Measurements from ENCODE around the gene ZNF76.
"Not testable (repeated sequence)": the region's sequence is repeated elsewhere in the genome, so short reads cannot be mapped to it uniquely, and the experiment has no call there.

Gene ZNF76

DNA sequence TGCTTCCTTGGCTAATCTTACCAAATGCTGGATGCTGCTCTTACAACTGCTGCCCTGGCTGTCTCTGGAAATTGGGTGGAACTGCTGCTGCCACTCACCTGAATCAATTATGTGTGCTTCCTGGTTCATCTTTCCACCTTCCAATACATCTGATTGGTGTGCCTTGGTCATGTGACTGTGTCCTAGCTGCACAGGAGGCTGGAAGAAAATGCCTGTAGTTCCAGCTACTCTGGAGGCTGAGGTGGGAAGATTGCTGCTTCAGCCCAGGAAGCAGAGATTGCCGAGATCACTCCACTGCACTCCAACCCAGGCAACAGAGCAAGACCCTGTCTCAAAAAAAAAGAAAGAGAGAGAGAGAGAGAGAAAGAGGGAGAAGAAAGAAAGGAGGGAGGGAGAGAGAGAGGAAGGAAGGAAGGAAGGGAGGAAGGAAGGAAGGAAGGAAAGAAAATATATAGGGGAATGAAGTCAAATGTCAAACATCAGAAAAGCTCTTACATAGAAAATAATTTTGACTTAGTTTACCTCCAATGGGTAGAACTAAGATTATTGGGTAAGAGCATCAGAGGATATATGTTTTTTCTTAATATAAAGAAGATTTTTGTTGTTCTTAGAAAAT, 68.7 kb downstream of the ZNF76 start:
- DNase-seq (ENCODE audit: low read depth, low spot score) = no peak
- TF ChIP-seq, protein P1, sequence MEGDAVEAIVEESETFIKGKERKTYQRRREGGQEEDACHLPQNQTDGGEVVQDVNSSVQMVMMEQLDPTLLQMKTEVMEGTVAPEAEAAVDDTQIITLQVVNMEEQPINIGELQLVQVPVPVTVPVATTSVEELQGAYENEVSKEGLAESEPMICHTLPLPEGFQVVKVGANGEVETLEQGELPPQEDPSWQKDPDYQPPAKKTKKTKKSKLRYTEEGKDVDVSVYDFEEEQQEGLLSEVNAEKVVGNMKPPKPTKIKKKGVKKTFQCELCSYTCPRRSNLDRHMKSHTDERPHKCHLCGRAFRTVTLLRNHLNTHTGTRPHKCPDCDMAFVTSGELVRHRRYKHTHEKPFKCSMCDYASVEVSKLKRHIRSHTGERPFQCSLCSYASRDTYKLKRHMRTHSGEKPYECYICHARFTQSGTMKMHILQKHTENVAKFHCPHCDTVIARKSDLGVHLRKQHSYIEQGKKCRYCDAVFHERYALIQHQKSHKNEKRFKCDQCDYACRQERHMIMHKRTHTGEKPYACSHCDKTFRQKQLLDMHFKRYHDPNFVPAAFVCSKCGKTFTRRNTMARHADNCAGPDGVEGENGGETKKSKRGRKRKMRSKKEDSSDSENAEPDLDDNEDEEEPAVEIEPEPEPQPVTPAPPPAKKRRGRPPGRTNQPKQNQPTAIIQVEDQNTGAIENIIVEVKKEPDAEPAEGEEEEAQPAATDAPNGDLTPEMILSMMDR (IDR thresholded peaks at IDR 0.05; ENCODE audit: insufficient read depth, low read length, missing control alignments) = no peak
- ChIA-PET POLR2A (no interaction called here), CTCF (interaction anchor here (0.7 to 7.1 kb wide), 21 partner anchors 8 to 340 kb away, joined by 3 to 93 read pairs (median 5); partner anchors contain the start of genes DEF6, FANCE, PPARD and RPL10A)
- H3K4me3 ChIP-seq (ENCODE audit: low read depth, low read length) = no peak overlapping the region

DNA sequence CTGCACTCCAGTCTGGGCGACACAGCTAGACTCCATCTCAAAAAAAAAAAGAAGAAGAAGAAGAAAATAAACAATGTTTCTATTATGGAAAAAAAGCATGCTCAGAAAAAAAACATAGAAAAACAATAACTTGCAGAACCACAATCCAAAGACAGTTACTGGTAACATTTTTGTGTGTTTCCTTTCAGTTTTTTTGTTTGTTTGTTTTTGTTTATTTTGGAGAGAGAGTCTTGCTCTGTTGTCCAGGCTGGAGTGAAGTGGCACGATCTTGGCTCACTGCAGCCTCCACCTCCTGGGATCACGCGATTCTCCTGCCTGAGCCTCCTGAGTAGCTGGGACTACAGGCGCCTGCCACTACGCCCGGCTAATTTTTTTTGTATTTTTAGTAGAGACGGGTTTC, 69.4 kb downstream of the ZNF76 start:
- CTCF ChIA-PET = interaction anchor here (0.9 to 7.1 kb wide), 14 partner anchors 11 to 139 kb away, joined by 3 to 93 read pairs (median 4); partner anchors contain the start of genes DEF6, FANCE, PPARD and RPL10A
- DNase-seq (ENCODE audit: low read depth, low spot score); H3K4me3 ChIP-seq (ENCODE audit: low read depth, low read length); POLR2A ChIA-PET: not testable (repeated sequence)

DNA sequence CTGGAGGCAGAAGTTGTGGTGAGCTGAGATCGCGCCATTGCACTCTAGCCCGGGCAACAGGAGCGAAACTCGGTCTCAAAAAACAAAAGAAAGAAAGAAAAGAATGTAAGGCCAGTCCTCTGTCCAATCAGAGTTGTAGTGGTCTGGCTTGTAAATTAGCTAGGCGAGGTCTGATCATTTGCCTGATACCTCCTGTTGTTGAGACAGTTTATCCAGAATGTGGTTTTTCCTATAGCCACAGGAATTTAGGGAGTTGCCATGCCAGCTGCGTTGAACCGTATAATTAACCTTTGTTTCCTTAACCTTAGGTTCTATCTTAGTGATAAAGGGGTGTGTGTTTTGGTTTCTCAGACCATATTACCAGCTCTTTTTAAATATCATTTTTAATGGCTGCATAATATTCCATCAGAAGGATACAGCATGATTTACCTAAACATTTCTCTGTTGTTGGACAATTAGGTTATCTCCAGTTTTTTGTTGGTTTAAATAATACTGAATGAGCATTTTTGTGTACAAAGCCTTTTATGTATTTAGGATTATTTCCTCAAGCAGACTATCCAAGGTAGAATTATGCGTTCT, 71.1 kb downstream of the ZNF76 start:
- ChIA-PET CTCF (interaction anchor here (1.0 to 7.1 kb wide), 8 partner anchors 11 to 119 kb away, joined by 3 to 93 read pairs (median 6); partner anchors contain the start of genes DEF6, FANCE and PPARD), POLR2A (no interaction called here)
- DNase-seq (ENCODE audit: low read depth, low spot score) = no peak
- no peak overlapping the region for H3K4me3 ChIP-seq (ENCODE audit: low read depth, low read length)
- TF ChIP-seq, protein P1 (IDR thresholded peaks at IDR 0.05; ENCODE audit: insufficient read depth, low read length, missing control alignments) = no peak

DNA sequence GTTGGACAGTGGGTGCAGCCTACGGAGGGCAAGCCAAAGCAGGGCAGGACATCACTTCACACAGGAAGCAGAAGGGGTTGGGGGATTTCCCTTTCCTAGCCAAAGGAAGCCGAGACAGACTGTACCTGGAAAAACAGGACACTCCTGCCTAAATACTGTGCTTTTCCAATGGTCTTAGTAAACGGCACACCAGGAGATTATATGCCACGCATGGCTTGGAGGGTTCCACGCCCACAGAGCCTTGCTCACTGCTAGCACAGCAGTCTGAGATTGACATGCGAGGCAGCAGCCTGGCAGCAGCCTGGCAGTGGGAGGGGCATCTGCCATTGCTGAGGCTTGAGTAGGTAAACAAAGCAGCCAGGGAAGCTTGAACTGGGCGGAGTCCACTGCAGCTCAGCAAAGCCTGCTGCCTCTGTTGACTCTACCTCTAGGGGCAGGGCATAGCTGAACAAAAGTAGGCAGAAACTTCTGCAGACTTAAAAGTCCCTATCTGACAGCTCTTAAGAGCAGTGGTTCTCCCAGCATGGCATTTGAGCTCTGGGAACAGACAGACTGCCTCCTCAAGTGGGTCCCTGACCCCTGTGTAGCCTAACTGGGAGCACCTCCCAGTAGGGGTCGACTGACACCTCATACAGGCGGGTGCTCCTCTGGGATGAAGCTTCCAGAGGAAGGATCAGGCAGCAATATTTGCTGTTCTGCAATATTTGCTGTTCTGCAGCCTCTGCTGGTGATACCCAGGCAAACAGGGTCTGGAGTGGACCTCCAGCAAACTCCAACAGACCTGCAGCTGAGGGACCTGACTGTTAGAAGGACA, 72.7 kb downstream of the ZNF76 start:
- DNase-seq (ENCODE audit: low read depth, low spot score); H3K4me3 ChIP-seq (ENCODE audit: low read depth, low read length); POLR2A ChIA-PET: not testable (repeated sequence)
- CTCF ChIA-PET = interaction anchor here (0.9 to 1.5 kb wide), 3 partner anchors 12 to 97 kb away, joined by 3 to 4 read pairs (median 3); no protein-coding TSS in a partner anchor

DNA sequence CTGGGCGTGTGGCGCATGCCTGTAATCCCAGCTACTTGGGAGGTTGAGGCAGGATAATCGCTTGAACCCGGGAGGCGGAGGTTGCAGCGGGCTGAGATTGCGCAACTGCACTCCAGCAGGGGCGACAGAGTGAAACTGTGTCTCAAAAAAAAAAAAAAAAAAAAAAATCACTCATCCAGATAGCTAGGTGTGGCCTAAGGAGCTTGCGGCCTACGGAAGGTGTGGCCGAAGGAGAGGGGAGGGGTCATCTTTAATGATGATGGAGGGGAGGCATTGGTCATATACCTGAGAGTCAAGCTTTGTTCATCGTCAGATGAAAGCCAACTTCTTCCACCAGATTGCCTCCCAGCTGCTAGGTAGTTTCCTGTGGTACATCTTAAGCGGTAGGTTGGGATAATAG, 82.0 kb downstream of the ZNF76 start:
- POLR2A ChIA-PET = interaction anchor here (1.2 to 1.8 kb wide), 3 partner anchors 23 to 127 kb away, joined by 4 to 7 read pairs (median 6); partner anchors contain the start of gene RPL10A
- CTCF ChIA-PET = interaction anchor here (0.6 to 10.1 kb wide), 35 partner anchors 11 to 834 kb away, joined by 3 to 430 read pairs (median 6); partner anchors contain the start of genes FANCE and RPL10A
- TF ChIP-seq, protein P1 (IDR thresholded peaks at IDR 0.05; ENCODE audit: insufficient read depth, low read length, missing control alignments) = no peak
- no peak overlapping the region for H3K4me3 ChIP-seq (ENCODE audit: low read depth, low read length)
- DNase-seq (ENCODE audit: low read depth, low spot score) = no peak

DNA sequence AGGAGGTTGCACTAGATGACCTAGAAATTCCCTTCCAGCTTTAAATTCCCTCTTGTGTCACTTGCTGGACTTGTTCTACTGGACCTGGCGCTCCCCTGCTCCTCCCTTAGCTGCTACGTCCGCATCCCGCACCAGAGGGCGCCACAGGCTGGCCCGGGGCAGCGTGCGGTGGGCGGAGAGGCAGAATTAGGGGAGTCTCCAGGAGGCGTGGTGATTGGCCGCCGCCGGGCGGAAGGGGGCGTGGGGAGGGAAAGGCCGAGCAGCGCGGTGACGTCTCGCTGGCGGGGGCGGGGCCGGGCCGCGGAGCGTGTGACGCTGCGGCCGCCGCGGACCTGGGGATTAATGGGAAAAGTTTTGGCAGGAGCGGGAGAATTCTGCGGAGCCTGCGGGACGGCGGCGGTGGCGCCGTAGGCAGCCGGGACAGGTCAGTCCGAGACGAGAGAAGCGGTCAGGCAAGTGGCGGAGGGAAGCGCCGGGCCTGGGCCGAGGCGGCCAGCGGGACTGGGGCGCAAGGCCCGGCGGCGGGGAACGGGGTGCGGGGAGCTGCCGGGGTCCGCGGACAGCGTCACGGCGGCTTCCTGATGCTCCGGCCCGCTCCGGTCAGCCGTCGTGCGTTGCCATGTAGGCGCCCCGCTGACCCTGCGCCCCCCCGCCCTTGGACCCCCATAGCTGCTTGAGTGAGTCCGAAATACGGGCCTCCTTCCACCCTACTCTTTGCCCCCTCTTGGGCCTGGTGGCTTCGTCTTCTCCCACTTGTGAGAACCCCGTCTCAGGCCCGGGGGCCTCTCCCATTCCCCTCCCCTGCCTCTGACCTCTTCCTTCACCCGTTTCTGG, 82.9 kb downstream of the ZNF76 start, which contains the start of gene PPARD:
Gene PPARD (plus strand): TSS at position 301 of the 834 bp plus-strand sequence. CDS start 68,530 bp downstream, outside the sequence.
- peak within 1 kb of the TSS; percentile 84 for H3K4me3 ChIP-seq (ENCODE audit: low read depth, low read length)
- TF ChIP-seq, protein P1 (IDR thresholded peaks at IDR 0.05; ENCODE audit: insufficient read depth, low read length, missing control alignments) = peak; percentile 100
- CTCF ChIA-PET = interaction anchor here (0.6 to 10.1 kb wide), 35 partner anchors 10 to 834 kb away, joined by 3 to 430 read pairs (median 6); partner anchors contain the start of genes FANCE and RPL10A
- POLR2A ChIA-PET = interaction anchor here (0.7 to 1.8 kb wide), 5 partner anchors 24 to 126 kb away, joined by 4 to 7 read pairs (median 6); partner anchors contain the start of gene RPL10A
- DNase-seq (ENCODE audit: low read depth, low spot score) = peak; percentile 38
